Measurements from ENCODE around the gene ARL5A.

Gene ARL5A

GRCh38 chr2:151780938-151781337 lies 47.3 kb downstream of the ARL5A start:
- DNase-seq (ENCODE audit: low spot score) = no peak
- Mint-ChIP-seq H3K9me3 (peaks cover 7% of the 10 kb centered on the region), H3K36me3 (ENCODE audit: low read depth) (peaks cover 37% of the 10 kb centered on the region), H3K27ac (no peak overlapping the region), H3K27me3 (ENCODE audit: low read depth) (no peaks in the 10 kb centered on the region), H3K4me3 (no peak overlapping the region), H3K4me1 (ENCODE audit: low read depth) (no peaks in the 10 kb centered on the region)

- H3K27ac Mint-ChIP-seq = no peak overlapping the region
- no peak overlapping the region for H3K4me3 Mint-ChIP-seq
- no peaks in the 10 kb centered on the region for H3K4me1 Mint-ChIP-seq (ENCODE audit: low read depth)
- peaks cover 34% of the 10 kb centered on the region for H3K36me3 Mint-ChIP-seq (ENCODE audit: low read depth)
- DNase-seq (ENCODE audit: low spot score) = no peak
- peaks cover 7% of the 10 kb centered on the region for H3K9me3 Mint-ChIP-seq
- H3K27me3 Mint-ChIP-seq (ENCODE audit: low read depth) = no peaks in the 10 kb centered on the region
These were observed 50.3 kb downstream of the ARL5A start for GRCh38 chr2:151777935-151778334.

GRCh38 chr2:151777487-151777886 lies 50.7 kb downstream of the ARL5A start:
- H3K27me3 Mint-ChIP-seq (ENCODE audit: low read depth) = no peaks in the 10 kb centered on the region
- no peak overlapping the region for H3K4me3 Mint-ChIP-seq
- peaks cover 34% of the 10 kb centered on the region for H3K36me3 Mint-ChIP-seq (ENCODE audit: low read depth)
- no peak overlapping the region for H3K27ac Mint-ChIP-seq
- DNase-seq (ENCODE audit: low spot score) = no peak
- no peaks in the 10 kb centered on the region for H3K4me1 Mint-ChIP-seq (ENCODE audit: low read depth)
- peaks cover 7% of the 10 kb centered on the region for H3K9me3 Mint-ChIP-seq

GRCh38 chr2:151776367-151776766 lies 51.9 kb downstream of the ARL5A start:
- no peaks in the 10 kb centered on the region for H3K4me1 Mint-ChIP-seq (ENCODE audit: low read depth)
- H3K36me3 Mint-ChIP-seq (ENCODE audit: low read depth) = peaks cover 32% of the 10 kb centered on the region
- H3K27ac Mint-ChIP-seq = no peak overlapping the region
- H3K9me3 Mint-ChIP-seq = peaks cover 7% of the 10 kb centered on the region
- H3K27me3 Mint-ChIP-seq (ENCODE audit: low read depth) = no peaks in the 10 kb centered on the region
- DNase-seq (ENCODE audit: low spot score) = no peak
- no peak overlapping the region for H3K4me3 Mint-ChIP-seq

GRCh38 chr2:151775057-151775740 lies 53.0 kb downstream of the ARL5A start:
- DNase-seq (ENCODE audit: low spot score) = no peak
- no peak overlapping the region for H3K27ac Mint-ChIP-seq
- H3K27me3 Mint-ChIP-seq (ENCODE audit: low read depth) = no peaks in the 10 kb centered on the region
- H3K36me3 Mint-ChIP-seq (ENCODE audit: low read depth) = peaks cover 32% of the 10 kb centered on the region
- no peak overlapping the region for H3K4me3 Mint-ChIP-seq
- H3K9me3 Mint-ChIP-seq = peaks cover 7% of the 10 kb centered on the region
- H3K4me1 Mint-ChIP-seq (ENCODE audit: low read depth) = no peaks in the 10 kb centered on the region

GRCh38 chr2:151774506-151774905 lies 53.7 kb downstream of the ARL5A start:
- Mint-ChIP-seq H3K27ac (no peak overlapping the region), H3K4me1 (ENCODE audit: low read depth) (no peaks in the 10 kb centered on the region), H3K4me3 (no peak overlapping the region), H3K27me3 (ENCODE audit: low read depth) (no peaks in the 10 kb centered on the region), H3K36me3 (ENCODE audit: low read depth) (peaks cover 29% of the 10 kb centered on the region), H3K9me3 (peaks cover 6% of the 10 kb centered on the region)
- no peak for DNase-seq (ENCODE audit: low spot score)

GRCh38 chr2:151771599-151772358 lies 56.4 kb downstream of the ARL5A start:
- Mint-ChIP-seq H3K27ac (no peak overlapping the region), H3K4me1 (ENCODE audit: low read depth) (peaks cover under 1% of the 10 kb centered on the region), H3K27me3 (ENCODE audit: low read depth) (no peaks in the 10 kb centered on the region), H3K36me3 (ENCODE audit: low read depth) (peaks cover 13% of the 10 kb centered on the region), H3K4me3 (no peak overlapping the region), H3K9me3 (peaks cover 3% of the 10 kb centered on the region)
- DNase-seq (ENCODE audit: low spot score) = no peak

- H3K9me3 Mint-ChIP-seq = peaks cover 3% of the 10 kb centered on the region
- no peak overlapping the region for H3K27ac Mint-ChIP-seq
- H3K4me1 Mint-ChIP-seq (ENCODE audit: low read depth) = peaks cover 8% of the 10 kb centered on the region
- H3K4me3 Mint-ChIP-seq = no peak overlapping the region
- H3K27me3 Mint-ChIP-seq (ENCODE audit: low read depth) = no peaks in the 10 kb centered on the region
- DNase-seq (ENCODE audit: low spot score) = no peak
- peaks cover 5% of the 10 kb centered on the region for H3K36me3 Mint-ChIP-seq (ENCODE audit: low read depth)
These were observed 57.2 kb downstream of the ARL5A start for GRCh38 chr2:151770995-151771394.

- Mint-ChIP-seq H3K36me3 (ENCODE audit: low read depth) (peaks cover 3% of the 10 kb centered on the region), H3K27me3 (ENCODE audit: low read depth) (no peaks in the 10 kb centered on the region), H3K4me1 (ENCODE audit: low read depth) (peaks cover 11% of the 10 kb centered on the region), H3K27ac (no peak overlapping the region), H3K9me3 (peaks cover 3% of the 10 kb centered on the region), H3K4me3 (no peak overlapping the region)
- no peak for DNase-seq (ENCODE audit: low spot score)
These were observed 58.6 kb downstream of the ARL5A start for GRCh38 chr2:151769606-151770005.

GRCh38 chr2:151767536-151767935 lies 60.7 kb downstream of the ARL5A start:
- H3K36me3 Mint-ChIP-seq (ENCODE audit: low read depth) = peaks cover 3% of the 10 kb centered on the region
- no peak overlapping the region for H3K27ac Mint-ChIP-seq
- peaks cover 11% of the 10 kb centered on the region for H3K4me1 Mint-ChIP-seq (ENCODE audit: low read depth)
- H3K27me3 Mint-ChIP-seq (ENCODE audit: low read depth) = no peaks in the 10 kb centered on the region
- DNase-seq (ENCODE audit: low spot score) = no peak
- H3K9me3 Mint-ChIP-seq = peaks cover 3% of the 10 kb centered on the region
- H3K4me3 Mint-ChIP-seq = no peak overlapping the region

GRCh38 chr2:151766437-151767153 lies 61.6 kb downstream of the ARL5A start:
- Mint-ChIP-seq H3K4me3 (no peak overlapping the region), H3K27me3 (ENCODE audit: low read depth) (no peaks in the 10 kb centered on the region), H3K27ac (peak overlapping the region; percentile 54), H3K9me3 (peaks cover 3% of the 10 kb centered on the region), H3K36me3 (ENCODE audit: low read depth) (peaks cover 3% of the 10 kb centered on the region), H3K4me1 (ENCODE audit: low read depth) (peaks cover 11% of the 10 kb centered on the region)
- DNase-seq (ENCODE audit: low spot score) = peak; percentile 17

GRCh38 chr2:151765760-151766410 lies 62.3 kb downstream of the ARL5A start:
- no peaks in the 10 kb centered on the region for H3K27me3 Mint-ChIP-seq (ENCODE audit: low read depth)
- no peak for DNase-seq (ENCODE audit: low spot score)
- no peak overlapping the region for H3K27ac Mint-ChIP-seq
- H3K4me3 Mint-ChIP-seq = no peak overlapping the region
- H3K4me1 Mint-ChIP-seq (ENCODE audit: low read depth) = peaks cover 11% of the 10 kb centered on the region
- H3K36me3 Mint-ChIP-seq (ENCODE audit: low read depth) = peaks cover 3% of the 10 kb centered on the region
- H3K9me3 Mint-ChIP-seq = peaks cover 3% of the 10 kb centered on the region

GRCh38 chr2:151762694-151763093 lies 65.5 kb downstream of the ARL5A start:
- H3K4me1 Mint-ChIP-seq (ENCODE audit: low read depth) = peaks cover 11% of the 10 kb centered on the region
- H3K36me3 Mint-ChIP-seq (ENCODE audit: low read depth) = no peaks in the 10 kb centered on the region
- H3K4me3 Mint-ChIP-seq = no peak overlapping the region
- H3K27me3 Mint-ChIP-seq (ENCODE audit: low read depth) = no peaks in the 10 kb centered on the region
- H3K9me3 Mint-ChIP-seq = no peaks in the 10 kb centered on the region
- H3K27ac Mint-ChIP-seq = no peak overlapping the region
- no peak for DNase-seq (ENCODE audit: low spot score)

- Mint-ChIP-seq H3K9me3 (no peaks in the 10 kb centered on the region), H3K4me3 (no peak overlapping the region), H3K36me3 (ENCODE audit: low read depth) (no peaks in the 10 kb centered on the region), H3K27me3 (ENCODE audit: low read depth) (no peaks in the 10 kb centered on the region), H3K27ac (no peak overlapping the region), H3K4me1 (ENCODE audit: low read depth) (peaks cover 10% of the 10 kb centered on the region)
- DNase-seq (ENCODE audit: low spot score) = no peak
These were observed 66.5 kb downstream of the ARL5A start for GRCh38 chr2:151761687-151762086.

Data from T-helper 2 cell treated with Interferon-gamma antibody and Interleukin-4, amounts not matched to agents 5 μg/mL and 100 μg/mL, for 36 hours (primary cell).